Astrocyte of the spinal cord (primary cell): ENCODE results near the gene RPIA.

ENCODE experiments used
- DNase-seq: peaks from one replicate; pipeline ENCODE4 v3.0.0; 2011; ENCODE audit warnings: low read depth, low spot score
- H3K4me3 ChIP-seq: 2 replicates; pipeline ENCODE4 v1.5.1; 2011; ENCODE audit warnings: low read depth, mild to moderate bottlenecking, low read length, moderate library complexity
- in situ Hi-C: cut with HindIII; loops from 2 replicates; pipeline ENCODE4 v1.10.0; 2017; ENCODE audit warnings: low sequenced_read_pairs
- TF ChIP-seq, protein P1 (sequence below): IDR thresholded peaks from 2 replicates; pipeline ENCODE4 v1.5.1; 2012; ENCODE audit warnings: low read depth, mild to moderate bottlenecking, low read length, inconsistent platforms

The RPIA gene

DNA sequence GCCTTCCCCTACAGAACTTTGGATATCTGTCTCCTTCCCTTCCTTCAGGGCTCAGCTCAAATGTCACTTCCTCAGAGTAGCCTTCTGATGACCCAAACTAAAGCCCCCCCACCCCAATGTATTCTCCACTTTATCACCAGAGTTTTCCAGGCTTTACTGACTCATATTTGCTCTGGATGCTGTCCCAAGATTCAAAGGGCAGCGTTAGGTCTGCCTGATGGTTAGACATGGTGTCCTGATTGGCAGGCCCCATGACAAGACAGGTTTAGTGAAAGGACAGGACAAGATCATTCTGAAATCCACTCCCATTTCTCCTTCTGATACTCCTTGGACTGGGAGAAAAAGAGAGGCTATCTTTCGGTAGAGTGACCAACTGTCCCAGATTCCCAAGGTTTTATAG is 22.6 kb upstream of the RPIA start:
- in situ Hi-C loops = no loop called here
- H3K4me3 ChIP-seq = no peak overlapping the region
- DNase-seq = no peak
- TF ChIP-seq, protein P1, sequence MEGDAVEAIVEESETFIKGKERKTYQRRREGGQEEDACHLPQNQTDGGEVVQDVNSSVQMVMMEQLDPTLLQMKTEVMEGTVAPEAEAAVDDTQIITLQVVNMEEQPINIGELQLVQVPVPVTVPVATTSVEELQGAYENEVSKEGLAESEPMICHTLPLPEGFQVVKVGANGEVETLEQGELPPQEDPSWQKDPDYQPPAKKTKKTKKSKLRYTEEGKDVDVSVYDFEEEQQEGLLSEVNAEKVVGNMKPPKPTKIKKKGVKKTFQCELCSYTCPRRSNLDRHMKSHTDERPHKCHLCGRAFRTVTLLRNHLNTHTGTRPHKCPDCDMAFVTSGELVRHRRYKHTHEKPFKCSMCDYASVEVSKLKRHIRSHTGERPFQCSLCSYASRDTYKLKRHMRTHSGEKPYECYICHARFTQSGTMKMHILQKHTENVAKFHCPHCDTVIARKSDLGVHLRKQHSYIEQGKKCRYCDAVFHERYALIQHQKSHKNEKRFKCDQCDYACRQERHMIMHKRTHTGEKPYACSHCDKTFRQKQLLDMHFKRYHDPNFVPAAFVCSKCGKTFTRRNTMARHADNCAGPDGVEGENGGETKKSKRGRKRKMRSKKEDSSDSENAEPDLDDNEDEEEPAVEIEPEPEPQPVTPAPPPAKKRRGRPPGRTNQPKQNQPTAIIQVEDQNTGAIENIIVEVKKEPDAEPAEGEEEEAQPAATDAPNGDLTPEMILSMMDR = no peak

GRCh38 chr2:88669482-88670214 is 21.8 kb upstream of the RPIA start:
- H3K4me3 ChIP-seq = no peak overlapping the region
- TF ChIP-seq, protein P1 = peak; percentile 68
- in situ Hi-C loops = no loop called here
- peak; percentile 27 for DNase-seq

DNA sequence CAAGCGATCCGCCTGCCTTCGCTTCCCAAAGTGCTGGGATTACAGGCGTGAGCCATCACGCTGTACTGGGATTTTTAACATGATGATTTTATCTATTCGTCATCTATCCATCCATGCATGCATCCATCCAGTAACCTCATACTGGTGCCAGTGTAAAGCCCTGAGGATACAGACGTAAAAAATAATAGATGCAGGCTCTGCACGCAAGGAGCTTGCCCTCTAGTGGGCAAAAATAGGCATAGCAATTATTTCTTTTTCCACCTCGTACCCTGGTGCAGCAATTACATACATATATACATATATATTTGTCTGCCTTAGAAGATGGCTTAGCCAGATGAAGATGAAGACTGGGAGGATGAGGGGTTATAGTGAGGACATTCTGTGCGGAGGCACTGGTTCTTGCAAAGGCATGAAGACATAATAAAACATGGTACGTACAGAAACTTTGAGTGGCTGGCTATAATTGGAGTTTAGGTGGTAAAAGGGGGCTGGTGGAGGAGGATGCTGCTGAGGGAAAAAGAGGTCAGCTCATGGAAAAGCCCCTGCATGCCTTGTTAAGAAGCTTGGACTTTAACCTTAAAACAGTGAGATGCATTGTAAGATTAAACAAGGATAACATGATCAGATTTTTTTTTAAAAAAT is 19.6 kb upstream of the RPIA start:
- in situ Hi-C loops = no loop called here
- TF ChIP-seq, protein P1 = peak; percentile 83
- peak; percentile 62 for DNase-seq
- no peak overlapping the region for H3K4me3 ChIP-seq

GRCh38 chr2:88673363-88673762 is 18.1 kb upstream of the RPIA start:
- in situ Hi-C loops = no loop called here
- DNase-seq = no peak
- H3K4me3 ChIP-seq = no peak overlapping the region
- TF ChIP-seq, protein P1 = no peak

DNA sequence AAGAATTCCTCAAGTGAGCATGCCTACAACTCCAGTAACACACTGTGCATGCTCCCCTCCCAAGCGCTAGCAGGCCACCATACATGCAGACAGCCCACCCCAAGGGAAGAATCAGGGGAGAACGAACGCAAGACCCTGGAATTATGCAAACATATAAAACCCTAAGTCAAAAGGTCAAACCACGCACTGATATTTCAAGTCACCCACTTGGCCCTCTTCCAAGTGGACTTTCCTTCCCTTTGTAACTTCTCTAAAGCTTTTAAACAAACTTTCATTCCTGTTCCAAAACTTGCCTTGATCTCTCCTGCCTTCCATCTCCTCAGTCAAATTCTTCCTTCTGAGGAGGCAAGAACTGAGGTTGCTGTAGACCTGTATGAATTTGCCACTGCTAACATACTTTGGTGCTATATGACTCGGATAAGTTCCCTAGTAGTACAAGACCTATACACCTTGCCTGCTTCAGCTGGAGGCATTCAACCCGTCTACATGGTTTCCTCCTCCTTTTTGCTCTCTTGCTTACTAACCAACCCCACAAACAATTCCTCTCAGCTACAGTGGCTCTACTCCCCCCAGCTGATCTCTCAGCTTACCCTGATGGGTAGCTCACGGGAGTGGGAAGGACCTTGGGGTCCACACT is 11.1 kb upstream of the RPIA start:
- TF ChIP-seq, protein P1 = no peak
- in situ Hi-C loops = no loop called here
- no peak overlapping the region for H3K4me3 ChIP-seq
- DNase-seq = no peak

DNA sequence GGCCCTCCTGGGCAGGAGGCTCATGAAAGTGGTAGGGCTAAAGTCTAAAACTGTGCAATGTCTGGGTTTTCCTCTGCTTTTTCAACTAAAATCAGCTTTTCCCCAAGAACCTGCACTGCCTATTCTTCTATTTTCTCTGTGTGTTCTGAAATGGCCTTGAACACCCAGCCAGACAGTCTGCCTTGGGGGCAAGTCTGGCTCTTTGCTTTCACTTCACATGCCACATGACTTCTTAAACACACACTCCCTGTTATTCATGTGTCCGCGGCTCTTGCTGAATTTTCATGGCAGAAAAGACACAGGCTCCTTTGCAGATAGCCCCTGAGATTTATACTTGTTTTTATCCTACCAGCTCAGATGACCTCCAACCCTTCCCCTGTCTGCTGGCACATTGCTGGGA is 10.6 kb upstream of the RPIA start:
- no peak for DNase-seq
- in situ Hi-C loops = no loop called here
- TF ChIP-seq, protein P1 = no peak
- no peak overlapping the region for H3K4me3 ChIP-seq
